ENCODE results near the gene PAAF1. TPM values are rescaled to one million over a fixed set of nuclear protein-coding genes. Genes with fewer than 3 reads are reported as not detected.

The PAAF1 gene
- total RNA-seq, 4 donors from 2014 or later = 2.2 to 11.8 (median 4.4) TPM

GRCh38 chr11:73902303-73902702 lies 25.5 kb downstream of the PAAF1 start:
- DNase-seq = no peak
- Histone ChIP-seq H3K4me3 (no peak overlapping the region), H3K4me1 (no peaks in the 10 kb centered on the region), H3K27ac (no peak overlapping the region), H3K36me3 (peaks cover 0 to 15% of the 10 kb centered on the region in 2 donors), H3K27me3 (no peaks in the 10 kb centered on the region), H3K9me3 (no peaks in the 10 kb centered on the region)
- ATAC-seq = no peak
- TF ChIP-seq POLR2A (IDR thresholded peaks at IDR 0.05) = no peak
- TF ChIP-seq, protein P1, sequence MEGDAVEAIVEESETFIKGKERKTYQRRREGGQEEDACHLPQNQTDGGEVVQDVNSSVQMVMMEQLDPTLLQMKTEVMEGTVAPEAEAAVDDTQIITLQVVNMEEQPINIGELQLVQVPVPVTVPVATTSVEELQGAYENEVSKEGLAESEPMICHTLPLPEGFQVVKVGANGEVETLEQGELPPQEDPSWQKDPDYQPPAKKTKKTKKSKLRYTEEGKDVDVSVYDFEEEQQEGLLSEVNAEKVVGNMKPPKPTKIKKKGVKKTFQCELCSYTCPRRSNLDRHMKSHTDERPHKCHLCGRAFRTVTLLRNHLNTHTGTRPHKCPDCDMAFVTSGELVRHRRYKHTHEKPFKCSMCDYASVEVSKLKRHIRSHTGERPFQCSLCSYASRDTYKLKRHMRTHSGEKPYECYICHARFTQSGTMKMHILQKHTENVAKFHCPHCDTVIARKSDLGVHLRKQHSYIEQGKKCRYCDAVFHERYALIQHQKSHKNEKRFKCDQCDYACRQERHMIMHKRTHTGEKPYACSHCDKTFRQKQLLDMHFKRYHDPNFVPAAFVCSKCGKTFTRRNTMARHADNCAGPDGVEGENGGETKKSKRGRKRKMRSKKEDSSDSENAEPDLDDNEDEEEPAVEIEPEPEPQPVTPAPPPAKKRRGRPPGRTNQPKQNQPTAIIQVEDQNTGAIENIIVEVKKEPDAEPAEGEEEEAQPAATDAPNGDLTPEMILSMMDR (IDR thresholded peaks at IDR 0.05 in 4 of 5, conservative IDR thresholded peaks at IDR 0.05 in 1 of 5) = no peak
- intact Hi-C loops (cut with DNase I; ENCODE audit: low total_unique reads) = no loop called here
- in situ Hi-C loops (cut with MboI; ENCODE audit: low sequenced_read_pairs in 4 of 4) = no loop called here

DNA sequence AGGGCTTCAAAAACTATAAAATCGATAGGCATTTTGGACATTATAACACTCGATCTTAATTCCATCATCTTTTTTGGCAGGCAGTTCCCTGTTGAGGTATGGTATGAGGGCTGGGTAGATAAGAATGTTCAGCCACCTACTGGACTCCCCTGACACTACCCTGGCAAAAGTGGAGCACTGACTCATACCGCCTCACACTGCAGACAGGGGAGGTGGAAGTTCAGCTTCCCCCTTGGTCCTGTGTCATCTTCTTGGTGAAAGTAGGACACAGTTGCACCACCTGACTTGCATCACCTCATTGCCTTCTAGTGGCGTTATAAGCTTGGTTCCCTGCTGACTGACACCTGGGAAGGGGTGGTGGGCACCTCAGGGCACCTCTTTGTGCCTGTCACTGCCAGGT lies 30.4 kb downstream of the PAAF1 start:
- in situ Hi-C loops (cut with MboI; ENCODE audit: low sequenced_read_pairs in 4 of 4) = no loop called here
- H3K4me1 ChIP-seq = no peaks in the 10 kb centered on the region
- no peaks in the 10 kb centered on the region for H3K9me3 ChIP-seq
- ATAC-seq (peak; percentile 62 to 84), DNase-seq (peak in 1 of 2 donors; percentile 44)
- no peak overlapping the region for H3K27ac ChIP-seq
- TF ChIP-seq, protein P1 (IDR thresholded peaks at IDR 0.05 in 4 of 5, conservative IDR thresholded peaks at IDR 0.05 in 1 of 5) = no peak
- TF ChIP-seq POLR2A (IDR thresholded peaks at IDR 0.05) = no peak
- peaks cover 0 to 32% of the 10 kb centered on the region in 2 donors for H3K36me3 ChIP-seq
- intact Hi-C loops (cut with DNase I; ENCODE audit: low total_unique reads) = no loop called here
- no peak overlapping the region for H3K4me3 ChIP-seq
- no peaks in the 10 kb centered on the region for H3K27me3 ChIP-seq

DNA sequence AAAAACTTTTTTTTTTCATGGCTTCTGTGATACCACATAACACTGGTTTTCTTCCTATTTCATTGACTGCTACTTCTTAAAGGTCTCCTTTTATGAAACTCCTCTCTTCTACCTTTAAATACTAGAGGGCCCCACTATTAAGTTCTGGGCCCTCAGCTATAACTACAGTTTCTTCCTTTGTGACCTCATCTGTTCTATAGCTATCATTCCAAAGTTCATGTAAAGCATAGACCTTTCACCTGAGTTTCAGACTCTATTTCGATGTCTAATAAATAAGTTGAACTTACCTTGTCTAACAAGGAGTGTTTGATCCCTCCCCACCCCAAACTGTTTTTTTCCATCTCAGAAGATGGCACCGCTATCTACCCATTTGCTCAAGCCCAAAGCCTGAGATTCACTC lies 35.2 kb downstream of the PAAF1 start:
- TF ChIP-seq, protein P1 (IDR thresholded peaks at IDR 0.05 in 4 of 5, conservative IDR thresholded peaks at IDR 0.05 in 1 of 5) = no peak
- TF ChIP-seq POLR2A (IDR thresholded peaks at IDR 0.05) = no peak
- intact Hi-C loops (cut with DNase I; ENCODE audit: low total_unique reads) (no loop called here), in situ Hi-C loops (cut with MboI; ENCODE audit: low sequenced_read_pairs in 4 of 4) (no loop called here)
- Histone ChIP-seq H3K9me3 (no peaks in the 10 kb centered on the region), H3K27ac (no peak overlapping the region), H3K27me3 (no peaks in the 10 kb centered on the region), H3K4me3 (no peak overlapping the region), H3K36me3 (peaks cover 0 to 49% of the 10 kb centered on the region in 2 donors), H3K4me1 (no peaks in the 10 kb centered on the region)
- no peak for ATAC-seq
- no peak for DNase-seq

- Histone ChIP-seq H3K4me3 (no peak overlapping the region), H3K27ac (no peak overlapping the region), H3K36me3 (peaks cover 0 to 61% of the 10 kb centered on the region in 2 donors), H3K4me1 (no peaks in the 10 kb centered on the region), H3K27me3 (no peaks in the 10 kb centered on the region), H3K9me3 (no peaks in the 10 kb centered on the region)
- no peak for TF ChIP-seq POLR2A (IDR thresholded peaks at IDR 0.05)
- TF ChIP-seq, protein P1 (IDR thresholded peaks at IDR 0.05 in 4 of 5, conservative IDR thresholded peaks at IDR 0.05 in 1 of 5) = no peak
- no peak for ATAC-seq
- in situ Hi-C loops (cut with MboI; ENCODE audit: low sequenced_read_pairs in 4 of 4) (no loop called here), intact Hi-C loops (cut with DNase I; ENCODE audit: low total_unique reads) (no loop called here)
- no peak for DNase-seq
Observed at GRCh38 chr11:73913472-73913871, 36.7 kb downstream of the PAAF1 start.

GRCh38 chr11:73914284-73914683 lies 37.5 kb downstream of the PAAF1 start:
- in situ Hi-C loops (cut with MboI; ENCODE audit: low sequenced_read_pairs in 4 of 4) (no loop called here), intact Hi-C loops (cut with DNase I; ENCODE audit: low total_unique reads) (no loop called here)
- no peak overlapping the region for H3K27ac ChIP-seq
- no peak for DNase-seq
- no peak for ATAC-seq
- no peaks in the 10 kb centered on the region for H3K27me3 ChIP-seq
- H3K4me1 ChIP-seq = no peaks in the 10 kb centered on the region
- no peaks in the 10 kb centered on the region for H3K9me3 ChIP-seq
- H3K4me3 ChIP-seq = no peak overlapping the region
- H3K36me3 ChIP-seq = peaks cover 0 to 66% of the 10 kb centered on the region in 2 donors
- TF ChIP-seq, protein P1 (IDR thresholded peaks at IDR 0.05 in 4 of 5, conservative IDR thresholded peaks at IDR 0.05 in 1 of 5) = no peak
- no peak for TF ChIP-seq POLR2A (IDR thresholded peaks at IDR 0.05)
